Epidermal melanocyte (primary cell): ENCODE measurements around the gene FOXC1.

ENCODE experiments used
- DNase-seq: peaks from one replicate; pipeline ENCODE4 v3.0.0; 2011; ENCODE audit warnings: low spot score; ENCODE audit not compliant: insufficient read length

The FOXC1 gene

GRCh38 chr6:1622851-1623768 lies 13.4 kb downstream of the FOXC1 start:
- no peak for DNase-seq

- no peak for DNase-seq
These were observed 14.0 kb downstream of the FOXC1 start for GRCh38 chr6:1623769-1624057.

- DNase-seq, result no peak
These were observed 14.5 kb downstream of the FOXC1 start for GRCh38 chr6:1624058-1624850.

- DNase-seq, result no peak
These were observed 15.4 kb downstream of the FOXC1 start for GRCh38 chr6:1624851-1625781.

- no peak for DNase-seq
These were observed 16.2 kb downstream of the FOXC1 start for GRCh38 chr6:1625794-1626435.

- no peak for DNase-seq
These were observed 16.8 kb downstream of the FOXC1 start for GRCh38 chr6:1626481-1626880.

- DNase-seq, result no peak
These were observed 18.3 kb downstream of the FOXC1 start for GRCh38 chr6:1627827-1628560.

GRCh38 chr6:1629316-1629715 lies 19.6 kb downstream of the FOXC1 start:
- no peak for DNase-seq

- no peak for DNase-seq
These were observed 20.6 kb downstream of the FOXC1 start for GRCh38 chr6:1630212-1630770.

GRCh38 chr6:1630771-1631217 lies 21.1 kb downstream of the FOXC1 start:
- no peak for DNase-seq

GRCh38 chr6:1631251-1631650 lies 21.5 kb downstream of the FOXC1 start:
- DNase-seq, result no peak

GRCh38 chr6:1633366-1634021 lies 23.8 kb downstream of the FOXC1 start:
- no peak for DNase-seq

- no peak for DNase-seq
These were observed 24.4 kb downstream of the FOXC1 start for GRCh38 chr6:1634081-1634480.

- DNase-seq, result no peak
These were observed 25.7 kb downstream of the FOXC1 start for GRCh38 chr6:1635305-1636010.

GRCh38 chr6:1636272-1636825 lies 26.6 kb downstream of the FOXC1 start:
- DNase-seq, result no peak

- DNase-seq, result no peak
These were observed 27.5 kb downstream of the FOXC1 start for GRCh38 chr6:1636971-1637871.

- DNase-seq, result no peak
These were observed 29.7 kb downstream of the FOXC1 start for GRCh38 chr6:1639430-1639829.
